Stimulated activated CD8-positive, alpha-beta memory T cell treated with anti-CD3 and anti-CD28 coated beads, Interleukin-2, amount 100 ng/mL, for 48 hours (primary cell): ENCODE data around the gene CDC73.
"Not testable (repeated sequence)": the region's sequence is repeated elsewhere in the genome, so short reads cannot be mapped to it uniquely, and the experiment has no call there.

Source experiments
- DNase-seq, 2 donors: peaks; one replicate each; pipeline ENCODE4 v3.0.0-alpha.2; 2020; ENCODE audit warnings: low read depth in 2 of 2

Gene CDC73

DNA sequence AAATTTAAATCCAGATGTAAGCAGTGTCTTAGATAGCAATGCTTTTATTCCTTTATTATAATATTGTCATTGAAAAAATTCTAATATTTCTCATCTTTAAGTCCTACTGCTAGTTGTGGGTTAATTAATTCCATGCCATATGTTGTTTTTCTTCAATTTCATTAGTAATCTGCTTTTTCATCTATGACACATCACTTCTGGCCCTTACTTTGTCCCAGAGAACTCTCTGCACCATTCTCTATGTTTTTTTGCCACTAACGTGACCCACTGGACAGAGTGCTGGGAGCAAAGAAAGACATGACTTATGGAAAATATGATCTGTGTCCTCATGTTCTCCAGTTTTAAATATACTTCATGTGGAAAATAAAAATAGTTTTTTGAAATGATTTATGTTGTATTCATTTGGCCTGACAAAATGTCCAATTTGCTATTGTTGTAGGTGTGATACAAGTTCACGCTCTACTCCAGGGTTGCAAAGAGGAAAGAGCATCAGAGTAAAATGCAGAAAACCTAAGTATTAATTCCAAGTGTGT, 166.8 kb downstream of the CDC73 start:
- DNase-seq: not testable (repeated sequence)

DNA sequence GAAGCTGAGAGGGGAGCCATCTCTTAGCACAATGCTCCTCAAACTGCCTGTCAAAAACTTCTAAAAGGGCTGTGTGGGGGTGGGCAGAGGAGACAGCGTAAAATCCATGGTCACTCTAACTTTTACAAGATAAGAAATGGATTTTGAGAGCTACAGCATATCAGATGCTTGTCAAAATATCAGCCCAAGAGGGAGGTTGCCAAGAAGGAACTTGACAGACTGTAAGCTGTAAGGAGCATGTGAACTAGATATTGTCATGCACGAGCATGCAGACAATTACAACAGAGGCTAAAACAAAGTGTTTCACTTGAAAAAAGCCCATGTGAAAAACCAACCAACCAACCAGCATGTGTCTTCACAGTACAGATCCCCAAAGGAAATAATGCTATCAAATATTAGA, 171.9 kb downstream of the CDC73 start:
- DNase-seq: no peak

DNA sequence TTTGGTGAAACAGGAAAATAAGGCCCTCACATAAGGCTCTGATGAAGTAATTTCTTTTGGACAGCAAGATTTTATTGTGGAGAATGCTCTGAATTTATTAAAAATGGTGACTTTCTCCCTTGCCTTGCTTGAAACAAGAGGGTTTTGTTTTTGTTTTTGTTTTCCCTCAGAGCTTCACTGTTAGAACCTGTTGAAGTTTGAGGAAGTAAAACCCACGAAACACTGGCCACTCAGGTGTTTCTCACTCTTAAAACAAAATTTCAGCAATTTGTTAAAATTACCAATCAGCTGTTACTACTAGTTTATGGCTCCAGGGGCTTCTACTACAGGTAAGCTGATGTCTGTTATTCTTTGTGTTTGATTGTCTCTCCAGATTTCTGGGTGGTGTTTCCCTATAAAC, 177.2 kb downstream of the CDC73 start:
- no peak for DNase-seq

DNA sequence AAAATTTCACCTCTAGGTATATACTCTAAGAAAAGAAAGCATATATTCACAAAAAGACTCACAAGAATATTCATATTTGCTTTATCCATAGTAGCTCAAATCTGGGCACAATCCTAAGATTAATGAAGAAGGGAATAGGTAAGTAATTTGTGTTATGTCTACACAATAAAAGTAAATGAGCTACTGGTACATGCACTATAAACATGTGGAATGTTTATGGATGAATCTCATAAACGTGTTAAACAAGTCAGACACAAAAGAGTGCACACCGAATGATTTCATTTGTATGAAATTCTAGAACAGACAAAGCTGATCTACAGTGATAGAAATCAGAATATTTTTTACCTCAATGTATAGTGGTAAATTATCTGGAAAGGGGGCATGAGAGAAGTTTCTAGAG, 179.9 kb downstream of the CDC73 start:
- DNase-seq: no peak

DNA sequence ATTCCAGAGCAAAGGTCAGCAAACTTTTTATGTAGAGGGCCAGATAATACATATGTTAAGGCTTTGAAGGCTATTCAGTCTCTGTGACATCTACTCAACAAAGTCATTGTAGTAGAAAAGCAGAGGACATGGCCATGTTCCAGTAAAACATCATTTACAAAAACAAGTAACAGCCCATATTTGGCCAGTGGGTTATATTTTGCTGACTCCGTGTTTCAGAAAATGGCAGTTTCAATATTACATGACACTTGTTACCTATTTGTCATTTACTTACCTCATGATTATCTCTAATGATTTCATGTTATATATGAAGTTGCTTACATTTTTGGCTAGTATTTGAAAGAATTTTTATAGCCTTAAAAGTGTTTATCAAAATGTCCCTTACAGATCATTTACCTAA, 182.0 kb downstream of the CDC73 start:
- DNase-seq: no peak
